Suppressor macrophage treated with lipopolysaccharide for 1 hour (primary cell): ENCODE measurements around the gene PLPPR3.
"Not testable (repeated sequence)": the region's sequence is repeated elsewhere in the genome, so short reads cannot be mapped to it uniquely, and the experiment has no call there.

Experiments used
- DNase-seq, 3 donors: peaks; one replicate each; pipeline ENCODE4 v3.0.0-alpha.2; 2020 to 2022

Gene PLPPR3

DNA sequence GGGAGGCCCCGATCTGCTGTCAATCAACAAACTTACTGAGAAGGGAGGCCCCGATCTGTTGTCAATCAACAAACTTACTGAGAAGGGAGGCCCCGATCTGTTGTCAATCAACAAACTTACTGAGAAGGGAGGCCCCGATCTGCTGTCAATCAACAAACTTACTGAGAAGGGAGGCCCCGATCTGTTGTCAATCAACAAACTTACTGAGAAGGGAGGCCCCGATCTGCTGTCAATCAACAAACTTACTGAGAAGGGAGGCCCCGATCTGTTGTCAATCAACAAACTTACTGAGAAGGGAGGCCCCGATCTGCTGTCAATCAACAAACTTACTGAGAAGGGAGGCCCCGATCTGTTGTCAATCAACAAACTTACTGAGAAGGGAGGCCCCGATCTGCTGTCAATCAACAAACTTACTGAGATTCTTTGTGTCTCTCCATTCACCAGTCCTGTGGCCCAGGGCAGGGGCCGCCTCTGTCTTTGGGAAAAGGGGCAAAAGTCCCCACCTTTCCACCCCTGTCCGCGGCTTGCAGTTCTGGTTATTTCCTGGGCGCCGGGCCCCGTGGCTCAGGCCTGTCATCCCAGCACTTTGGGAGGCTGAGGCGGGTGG is 32.0 kb upstream of the PLPPR3 start:
- not testable (repeated sequence) for DNase-seq

DNA sequence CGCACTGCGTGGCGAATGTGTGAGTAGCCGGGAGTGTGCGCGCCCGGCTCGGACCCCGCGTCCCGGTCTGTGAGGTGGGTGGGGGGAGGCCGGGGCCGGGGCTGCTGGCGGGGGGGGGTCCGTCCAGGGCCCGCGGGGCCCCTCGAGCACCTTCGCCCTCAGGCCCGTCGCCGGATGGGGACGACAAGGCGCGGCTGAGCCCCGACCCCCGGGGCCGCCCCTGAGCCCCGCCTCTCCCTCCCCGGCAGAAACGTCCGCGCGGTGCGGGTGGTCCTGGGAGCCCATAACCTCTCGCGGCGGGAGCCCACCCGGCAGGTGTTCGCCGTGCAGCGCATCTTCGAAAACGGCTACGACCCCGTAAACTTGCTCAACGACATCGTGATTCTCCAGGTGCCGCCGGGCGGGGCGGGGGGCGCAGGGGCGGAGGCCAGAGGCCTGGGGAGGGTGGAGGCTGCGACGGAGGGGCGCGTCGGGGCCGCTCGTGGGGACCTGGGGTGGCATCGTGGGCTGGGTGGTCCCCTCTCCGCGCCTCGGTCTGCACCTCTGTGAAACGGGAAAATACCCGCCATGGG is 31.3 kb upstream of the PLPPR3 start:
- DNase-seq: no peak

DNA sequence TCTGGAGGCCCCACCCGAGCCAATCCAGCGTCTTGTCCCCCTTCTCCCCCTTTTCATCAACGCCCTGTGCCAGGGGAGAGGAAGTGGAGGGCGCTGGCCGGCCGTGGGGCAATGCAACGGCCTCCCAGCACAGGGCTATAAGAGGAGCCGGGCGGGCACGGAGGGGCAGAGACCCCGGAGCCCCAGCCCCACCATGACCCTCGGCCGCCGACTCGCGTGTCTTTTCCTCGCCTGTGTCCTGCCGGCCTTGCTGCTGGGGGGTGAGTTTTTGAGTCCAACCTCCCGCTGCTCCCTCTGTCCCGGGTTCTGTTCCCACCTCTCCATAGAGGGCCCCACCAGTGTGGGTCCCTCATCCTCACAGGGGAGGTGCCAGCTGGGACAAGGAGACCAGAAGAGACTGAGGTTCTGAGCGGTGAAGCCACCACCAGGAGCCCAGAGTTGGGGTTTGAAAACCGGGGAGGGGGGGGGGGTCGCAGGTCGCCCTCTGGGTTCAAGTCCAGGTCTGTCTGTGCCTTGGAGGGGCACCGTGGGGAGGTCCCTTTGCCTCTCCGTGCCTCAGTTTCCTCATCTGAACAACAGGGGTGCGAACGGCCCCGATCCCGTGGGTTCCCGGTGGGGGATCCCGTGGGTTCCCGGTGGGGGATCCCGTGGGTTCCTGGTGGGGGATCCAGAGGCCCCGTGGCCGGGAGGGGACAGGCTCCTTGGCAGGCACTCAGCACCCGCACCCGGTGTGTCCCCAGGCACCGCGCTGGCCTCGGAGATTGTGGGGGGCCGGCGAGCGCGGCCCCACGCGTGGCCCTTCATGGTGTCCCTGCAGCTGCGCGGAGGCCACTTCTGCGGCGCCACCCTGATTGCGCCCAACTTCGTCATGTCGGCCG is 30.6 kb upstream of the PLPPR3 start, which contains the start of gene ELANE:
Gene ELANE (plus strand): TSS at position 168 of the 878 bp plus-strand sequence. CDS start 26 bp downstream, at position 194.
- no peak for DNase-seq

DNA sequence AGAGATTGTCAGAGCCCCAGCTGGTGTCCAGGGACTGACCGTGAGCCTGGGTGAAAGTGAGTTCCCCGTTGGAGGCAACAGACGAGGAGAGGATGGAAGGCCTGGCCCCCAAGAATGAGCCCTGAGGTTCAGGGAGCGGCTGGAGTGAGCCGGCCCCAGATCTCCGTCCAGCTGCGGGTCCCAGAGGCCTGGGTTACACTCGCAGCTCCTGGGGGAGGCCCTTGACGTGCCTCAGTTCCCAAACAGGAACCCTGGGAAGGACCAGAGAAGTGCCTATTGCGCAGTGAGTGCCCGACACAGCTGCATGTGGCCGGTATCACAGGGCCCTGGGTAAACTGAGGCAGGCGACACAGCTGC is 29.2 kb upstream of the PLPPR3 start:
- no peak for DNase-seq

DNA sequence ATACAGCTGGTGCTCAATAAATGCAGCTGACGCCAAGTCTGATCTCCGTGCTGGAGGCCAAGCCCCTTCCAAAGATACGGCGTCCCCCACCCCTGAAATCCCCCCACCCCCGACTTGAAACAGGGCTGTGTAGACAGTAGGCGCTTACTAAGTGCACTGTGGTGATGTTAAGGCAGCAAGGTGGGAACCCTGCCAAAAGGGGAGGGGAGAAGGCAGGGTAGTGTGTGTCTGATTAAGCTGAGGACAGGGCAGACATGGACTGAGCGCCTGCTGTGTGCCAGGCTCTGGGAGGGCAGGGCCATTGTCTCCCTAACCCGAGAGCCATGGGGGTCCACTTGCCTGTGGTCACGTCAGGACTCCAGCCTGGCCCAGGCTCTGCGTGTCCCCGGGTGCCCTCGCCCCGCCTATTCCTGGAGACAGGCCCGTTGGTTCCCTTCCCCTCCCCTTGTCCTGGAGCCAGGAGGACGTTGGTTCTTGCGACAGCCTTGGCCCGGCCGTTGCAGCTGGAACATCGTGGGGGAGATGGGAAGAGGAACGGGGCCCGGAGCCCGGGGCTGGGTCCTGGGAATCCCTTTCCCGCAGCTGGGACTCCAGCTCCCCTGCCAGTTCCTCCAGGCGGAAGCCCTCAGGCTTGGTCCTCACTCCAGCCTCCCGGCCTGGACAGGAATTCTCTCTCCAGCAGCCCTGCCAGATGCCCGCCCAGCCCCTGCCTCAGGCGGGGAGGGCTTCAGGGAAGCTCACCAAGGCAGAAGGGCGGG is 28.6 kb upstream of the PLPPR3 start:
- DNase-seq: peak; percentile 55 to 82 (median 70)

DNA sequence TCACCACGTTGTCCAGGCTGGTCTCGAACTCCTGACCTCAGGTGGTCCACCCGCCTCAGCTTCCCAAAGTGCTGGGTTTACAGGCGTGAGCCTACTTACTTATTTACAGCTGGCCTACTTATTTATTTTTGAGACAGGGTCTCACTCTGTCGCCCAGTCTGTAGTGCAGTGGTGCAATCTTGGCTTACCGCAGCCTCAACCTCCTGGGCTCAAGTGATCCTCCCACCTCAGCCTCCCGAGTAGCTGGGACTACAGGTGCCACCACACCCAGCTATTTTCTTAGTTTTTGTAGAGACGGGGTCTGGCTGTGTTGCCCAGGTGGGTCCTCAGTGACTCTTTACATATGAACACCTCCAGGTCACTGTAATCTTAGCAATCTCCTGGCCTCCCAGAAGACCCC is 27.4 kb upstream of the PLPPR3 start:
- not testable (repeated sequence) for DNase-seq

DNA sequence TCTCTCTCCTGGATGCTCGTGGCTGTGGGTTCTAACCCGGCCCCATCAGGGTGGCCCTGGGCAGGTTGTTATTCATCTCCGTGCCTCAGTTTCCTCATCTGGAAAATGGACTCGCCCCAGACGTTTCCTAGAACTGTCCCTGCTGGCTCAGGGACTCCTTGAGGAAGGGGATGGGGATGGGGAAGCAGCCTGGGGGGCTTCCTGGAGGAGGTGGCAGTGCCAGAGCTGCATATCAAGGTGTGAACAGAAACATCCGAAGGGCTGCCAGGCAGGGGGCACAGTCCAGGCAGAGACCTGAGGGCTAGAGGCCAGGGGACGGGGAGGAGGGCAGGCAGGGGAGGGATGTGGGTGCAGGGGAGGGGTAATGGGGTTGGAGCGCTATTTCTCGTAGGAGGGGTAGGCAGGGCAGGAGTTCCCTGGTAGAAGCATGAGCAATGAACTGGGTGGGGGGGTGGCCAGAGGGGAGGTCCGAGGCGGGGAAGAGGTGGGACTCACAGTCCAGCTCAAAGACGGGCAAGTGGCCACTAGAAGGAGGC is 26.7 kb upstream of the PLPPR3 start:
- DNase-seq: peak in 2 of 3 donors; percentile 31 to 51

DNA sequence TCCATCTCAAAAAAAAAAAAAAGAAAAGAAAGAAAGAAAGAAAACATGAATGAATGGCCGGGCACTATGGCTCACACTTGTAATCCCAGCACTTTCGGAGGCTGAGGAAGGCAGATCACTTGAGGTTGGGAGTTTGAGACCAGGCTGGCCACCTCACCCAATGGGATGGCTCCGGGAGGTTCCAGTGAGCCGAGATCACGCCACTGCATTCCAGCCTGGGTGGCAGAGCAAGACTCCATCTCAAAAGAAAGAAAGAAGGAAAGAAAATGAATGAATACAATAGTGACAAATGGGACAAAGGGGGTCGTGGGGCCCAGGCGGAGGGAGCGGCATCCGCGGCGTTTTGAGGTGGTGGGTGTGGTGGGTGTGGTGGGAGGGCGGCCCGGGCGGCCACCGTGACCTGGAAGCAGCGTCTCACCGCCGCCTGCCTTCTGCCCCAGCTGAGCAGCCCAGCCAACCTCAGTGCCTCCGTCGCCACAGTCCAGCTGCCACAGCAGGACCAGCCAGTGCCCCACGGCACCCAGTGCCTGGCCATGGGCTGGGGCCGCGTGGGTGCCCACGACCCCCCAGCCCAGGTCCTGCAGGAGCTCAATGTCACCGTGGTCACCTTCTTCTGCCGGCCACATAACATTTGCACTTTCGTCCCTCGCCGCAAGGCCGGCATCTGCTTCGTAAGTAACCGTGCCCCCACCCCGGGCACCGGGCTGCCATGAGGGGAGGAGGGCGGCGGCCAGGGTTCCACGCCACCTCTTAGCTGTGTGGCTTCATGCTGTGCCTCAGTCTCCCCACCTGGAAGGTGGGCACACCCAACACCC is 24.2 kb upstream of the PLPPR3 start:
- DNase-seq: no peak

DNA sequence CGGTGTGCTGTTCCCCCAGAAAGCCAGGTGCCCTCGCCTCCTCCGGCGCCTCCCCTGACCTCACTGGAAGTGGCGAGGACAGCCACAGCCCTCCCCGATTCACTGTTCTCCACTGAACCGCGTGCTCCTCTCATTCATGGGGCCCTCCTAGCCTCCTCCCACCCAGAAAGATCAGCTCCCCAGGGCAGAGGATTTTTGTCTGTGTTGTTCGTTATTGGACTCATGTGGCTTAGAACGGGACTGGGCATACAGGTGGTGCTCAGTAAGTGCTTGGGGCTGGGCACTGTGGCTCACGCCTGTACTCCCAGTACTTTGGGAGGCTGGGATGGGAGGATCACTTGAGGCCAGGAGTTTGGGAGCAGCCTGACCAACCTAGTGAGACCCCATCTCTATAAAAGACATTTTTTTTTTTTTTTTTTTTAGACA is 22.8 kb upstream of the PLPPR3 start:
- DNase-seq: no peak

DNA sequence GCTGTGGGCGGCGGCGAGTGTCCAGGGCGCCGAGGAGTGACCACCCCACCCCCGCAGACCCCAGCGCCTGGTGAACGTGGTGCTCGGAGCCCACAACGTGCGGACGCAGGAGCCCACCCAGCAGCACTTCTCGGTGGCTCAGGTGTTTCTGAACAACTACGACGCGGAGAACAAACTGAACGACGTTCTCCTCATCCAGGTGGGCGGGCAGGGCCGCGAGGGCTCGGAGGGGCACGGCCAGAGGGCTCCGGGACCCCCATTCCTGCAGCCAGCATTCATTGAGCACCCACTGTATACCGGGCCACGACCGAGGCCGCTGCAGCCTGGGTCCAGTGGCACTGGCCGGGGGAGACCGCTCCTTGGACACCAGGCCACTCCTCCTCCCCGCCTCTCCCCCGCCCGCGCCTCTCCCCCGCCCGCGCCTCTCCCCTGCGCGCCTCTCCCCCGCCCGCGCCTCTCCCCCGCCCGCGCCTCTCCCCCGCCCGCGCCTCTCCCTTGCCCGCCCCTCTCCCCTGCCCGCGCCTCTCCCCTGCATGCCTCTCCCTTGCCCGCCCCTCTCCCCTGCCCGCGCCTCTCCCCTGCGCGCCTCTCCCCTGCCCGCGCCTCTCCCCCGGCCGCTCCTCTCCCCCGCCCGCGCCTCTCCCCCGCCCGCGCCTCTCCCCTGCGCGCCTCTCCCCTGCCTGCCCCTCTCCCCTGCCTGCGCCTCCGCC is 22.2 kb upstream of the PLPPR3 start:
- DNase-seq: no peak

DNA sequence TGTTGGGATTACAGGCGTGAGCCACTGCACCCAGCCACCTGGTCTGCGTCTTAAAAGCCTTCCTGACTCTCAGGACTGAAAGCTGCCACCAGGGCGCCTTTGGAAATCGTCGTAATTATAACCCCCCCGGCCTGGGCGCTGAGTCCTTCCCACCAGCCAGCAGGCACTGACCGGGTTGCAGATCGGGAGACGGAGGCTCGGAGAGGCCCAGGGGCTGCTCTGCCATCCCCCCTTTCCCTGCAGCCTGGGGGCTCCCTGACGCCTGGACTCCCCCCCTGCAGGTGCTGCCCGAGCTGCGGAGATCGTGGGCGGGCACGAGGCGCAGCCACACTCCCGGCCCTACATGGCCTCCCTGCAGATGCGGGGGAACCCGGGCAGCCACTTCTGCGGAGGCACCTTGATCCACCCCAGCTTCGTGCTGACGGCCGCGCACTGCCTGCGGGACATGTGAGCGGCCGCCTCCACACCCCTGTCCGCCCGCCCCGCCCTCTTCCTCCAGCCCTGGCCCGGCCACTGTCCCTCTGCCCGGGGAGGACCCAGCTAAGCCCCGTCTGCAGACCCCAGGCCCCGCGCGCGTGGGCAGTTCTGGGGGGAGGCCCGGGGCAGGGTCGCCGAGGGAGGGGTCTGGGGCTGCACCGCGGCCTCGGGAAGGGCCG is 21.6 kb upstream of the PLPPR3 start:
- DNase-seq: peak in 2 of 3 donors; percentile 37 to 75

DNA sequence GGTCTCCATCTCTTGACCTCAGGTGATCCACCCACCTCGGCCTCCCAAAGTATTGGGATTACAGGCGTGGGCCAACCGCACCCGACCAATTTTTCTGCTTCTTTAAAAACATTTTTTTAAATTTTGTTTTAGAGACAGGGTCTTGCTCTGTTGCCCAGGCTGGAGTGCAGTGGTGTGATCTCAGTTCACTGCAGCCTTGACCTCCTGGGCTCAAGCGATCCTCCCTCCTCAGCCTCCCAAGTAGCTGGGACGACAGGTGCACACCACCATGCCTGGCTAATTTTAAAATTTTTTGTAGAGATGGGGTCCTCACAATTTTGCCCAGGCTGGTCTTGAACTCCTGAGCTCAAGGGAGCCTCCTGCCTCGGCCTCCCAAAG is 21.0 kb upstream of the PLPPR3 start:
- DNase-seq: not testable (repeated sequence)

DNA sequence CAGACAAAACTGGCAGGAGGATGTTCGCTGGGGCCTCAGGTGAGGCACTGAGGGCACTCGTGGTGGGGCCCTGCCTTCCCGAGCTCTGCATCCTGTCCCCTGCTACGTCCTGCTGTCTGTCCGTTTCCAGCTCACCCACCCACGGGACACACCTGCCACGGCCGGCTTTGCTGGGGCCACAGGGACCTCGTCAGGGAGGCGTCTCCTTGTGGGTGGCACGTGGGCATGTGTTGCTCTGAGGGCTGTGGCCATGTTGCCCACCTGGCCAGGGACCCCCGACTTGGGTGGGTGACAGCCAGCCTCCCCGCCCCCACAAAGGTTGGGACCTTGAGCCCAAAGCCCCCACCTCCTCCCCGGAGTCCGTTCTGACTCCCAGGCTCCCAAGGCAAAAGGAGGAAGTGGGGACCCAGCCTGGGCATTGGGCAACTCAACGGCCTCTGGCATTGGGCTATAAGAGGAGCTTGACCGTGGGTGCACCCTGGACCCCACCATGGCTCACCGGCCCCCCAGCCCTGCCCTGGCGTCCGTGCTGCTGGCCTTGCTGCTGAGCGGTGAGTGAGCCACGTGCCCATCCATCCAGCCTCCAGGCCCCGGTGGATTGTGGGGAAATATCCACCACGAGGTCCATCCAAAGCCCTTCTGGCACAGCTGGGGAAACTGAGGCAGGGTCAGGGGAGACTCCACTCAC is 18.9 kb upstream of the PLPPR3 start, which contains the start of gene PRTN3:
Gene PRTN3 (plus strand): TSS at position 481 of the 688 bp plus-strand sequence. CDS start 10 bp downstream, at position 491.
- peak; percentile 69 to 79 (median 77) for DNase-seq

DNA sequence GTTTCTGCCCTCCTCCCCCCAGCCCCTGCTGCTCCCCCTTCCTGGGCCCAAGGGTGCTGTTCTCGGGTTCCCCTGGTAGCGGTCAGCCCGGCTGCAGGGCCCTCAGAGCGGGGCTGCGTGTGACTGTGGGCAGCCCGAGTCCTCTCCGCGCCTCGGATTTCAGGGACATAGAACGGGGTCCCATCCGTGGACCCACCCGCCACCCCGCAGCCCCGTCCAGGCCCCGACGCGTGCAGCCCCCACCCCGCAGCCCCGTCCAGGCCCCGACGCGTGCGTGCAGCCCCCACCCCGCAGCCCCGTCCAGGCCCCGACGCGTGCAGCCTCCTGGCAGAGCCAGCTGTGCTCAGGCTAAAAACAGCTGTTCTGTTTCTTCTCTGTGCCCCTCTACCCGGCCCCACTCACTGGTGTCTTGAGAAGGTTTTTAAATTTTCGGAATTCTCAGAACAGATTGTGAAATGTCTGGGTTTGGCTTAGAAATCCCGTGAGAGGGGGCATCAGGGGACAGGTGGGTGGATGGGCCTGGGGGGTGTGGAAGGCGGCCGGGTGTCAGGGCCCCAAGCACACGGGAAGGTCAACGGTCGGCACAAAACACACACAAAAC is 13.6 kb upstream of the PLPPR3 start:
- no peak for DNase-seq

DNA sequence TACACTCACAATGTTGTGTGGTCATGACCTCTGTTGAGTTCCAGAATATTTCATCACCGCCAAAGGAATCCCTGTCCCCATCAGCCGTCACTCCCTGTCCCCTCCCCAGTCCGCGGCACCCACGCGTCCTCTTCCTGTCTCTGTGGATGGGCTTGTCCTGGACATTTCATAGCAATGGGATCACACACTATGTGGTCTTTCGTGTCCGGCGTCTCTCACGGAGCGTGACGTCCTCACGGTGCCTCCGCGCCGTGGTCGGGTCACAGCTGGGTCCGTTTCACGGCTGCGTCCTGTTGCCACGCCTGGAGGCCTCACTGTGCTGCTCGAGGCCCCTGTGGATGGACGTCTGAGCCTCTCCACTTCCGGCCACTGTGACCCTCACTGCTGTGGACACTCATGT is 12.5 kb upstream of the PLPPR3 start:
- DNase-seq: no peak

DNA sequence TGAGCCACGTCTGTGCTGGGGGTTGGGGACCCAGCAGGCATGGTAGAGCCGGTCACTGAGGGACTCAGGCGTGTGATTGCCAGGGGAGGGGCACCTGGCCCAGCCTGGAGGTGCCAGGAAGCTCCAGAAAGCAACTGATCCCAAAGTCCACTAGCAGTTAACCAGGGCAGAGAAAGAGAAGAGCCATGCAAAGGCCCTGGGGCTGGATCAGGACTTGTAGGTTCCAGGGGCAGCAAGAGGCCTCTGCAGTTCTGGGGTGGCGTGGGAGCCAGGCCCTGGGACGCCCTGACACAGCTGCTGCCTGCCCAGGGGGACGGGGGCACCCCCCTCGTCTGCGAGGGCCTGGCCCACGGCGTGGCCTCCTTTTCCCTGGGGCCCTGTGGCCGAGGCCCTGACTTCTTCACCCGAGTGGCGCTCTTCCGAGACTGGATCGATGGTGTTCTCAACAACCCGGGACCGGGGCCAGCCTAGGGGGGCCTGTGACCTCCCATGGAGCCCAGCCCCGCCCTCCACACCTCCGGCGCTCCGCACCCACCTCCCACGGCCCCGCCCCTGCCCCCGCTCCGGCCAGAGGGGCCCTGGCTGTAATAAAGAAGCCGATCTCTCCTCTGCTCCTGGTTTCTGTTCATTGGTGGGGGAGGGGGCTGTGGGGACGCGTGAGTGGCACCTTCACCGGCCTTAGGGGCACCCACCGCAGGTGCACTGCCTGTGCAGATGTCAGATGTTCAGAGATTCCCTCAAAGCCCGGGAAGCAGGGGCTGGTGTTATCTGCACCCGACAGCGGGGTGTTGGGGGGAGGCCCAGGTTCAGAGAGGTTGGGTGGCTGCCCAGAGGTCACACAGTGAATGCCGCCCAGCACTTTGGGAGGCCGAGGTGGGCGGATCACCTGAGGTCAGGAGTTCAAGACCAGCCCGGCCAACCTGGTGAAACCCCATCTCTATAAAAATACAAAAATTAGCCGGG is 9.9 kb upstream of the PLPPR3 start:
- no peak for DNase-seq

DNA sequence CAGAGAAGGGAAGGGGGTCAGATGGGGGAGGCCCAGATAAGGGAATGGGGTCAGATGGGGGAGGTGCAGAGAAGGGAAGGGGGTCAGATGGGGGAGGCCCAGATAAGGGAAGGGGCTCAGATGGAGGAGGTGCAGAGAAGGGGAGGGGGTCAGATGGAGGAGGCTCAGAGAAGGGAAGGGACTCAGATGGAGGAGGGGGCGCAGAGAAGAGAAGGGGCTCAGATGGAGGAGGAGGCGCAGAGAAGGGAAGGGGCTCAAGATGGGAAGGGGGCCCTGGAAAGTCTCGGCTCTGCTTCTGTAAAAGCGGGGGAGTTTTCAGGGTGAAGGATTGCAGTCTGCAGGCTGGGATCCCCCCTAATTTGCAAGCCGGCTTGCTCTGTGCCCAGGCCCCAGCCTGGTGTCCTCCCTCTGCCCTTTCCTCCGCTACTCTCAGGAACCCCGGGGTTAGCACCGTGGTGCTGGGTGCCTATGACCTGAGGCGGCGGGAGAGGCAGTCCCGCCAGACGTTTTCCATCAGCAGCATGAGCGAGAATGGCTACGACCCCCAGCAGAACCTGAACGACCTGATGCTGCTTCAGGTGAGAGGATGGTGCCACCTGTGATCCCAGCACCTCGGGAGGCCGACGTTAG is 7.5 kb upstream of the PLPPR3 start:
- DNase-seq: no peak
